Smooth muscle cell (in vitro differentiated cells): ENCODE results near the gene FUT7. TPM values are rescaled to one million over a fixed set of nuclear protein-coding genes. Genes with fewer than 3 reads are reported as not detected.

Experiments used
- DNase-seq: peaks from one replicate; lab custom pipeline; 2025; ENCODE audit not compliant: unreplicated experiment; lab: John Stamatoyannopoulos, UW
- H2AFZ ChIP-seq: fragments of 200-600 bp; sonication (generic); 2 replicates; pipeline ENCODE4 v1.6.0; 2016; ENCODE audit warnings: antibody characterized with exemption, low read depth, mild to moderate bottlenecking
- H3F3A ChIP-seq: fragments of 200-600 bp; sonication (generic); 2 replicates; pipeline ENCODE4 v1.6.0; 2017; ENCODE audit warnings: antibody characterized with exemption, low read depth
- H3K27ac ChIP-seq: fragments of 200-600 bp; sonication (generic); 2 replicates; pipeline ENCODE4 v1.5.1; 2016; ENCODE audit warnings: low read depth, mild to moderate bottlenecking
- H3K27me3 ChIP-seq: fragments of 200-600 bp; sonication (generic); 2 replicates; pipeline ENCODE4 v1.6.1; 2016; ENCODE audit warnings: low read depth, mild to moderate bottlenecking
- H3K36me3 ChIP-seq: fragments of 200-600 bp; sonication (generic); 2 replicates; pipeline ENCODE4 v1.5.1; 2016; ENCODE audit warnings: low read depth
- H3K4me1 ChIP-seq: fragments of 200-600 bp; sonication (generic); 2 replicates; pipeline ENCODE4 v1.5.1; 2016; ENCODE audit warnings: low read depth
- H3K4me2 ChIP-seq: fragments of 200-600 bp; sonication (generic); 2 replicates; pipeline ENCODE4 v1.6.0; 2016; ENCODE audit warnings: mild to moderate bottlenecking
- H3K4me3 ChIP-seq: fragments of 200-600 bp; sonication (generic); 2 replicates; pipeline ENCODE4 v1.5.1; 2016; ENCODE audit warnings: mild to moderate bottlenecking
- H3K79me2 ChIP-seq: fragments of 200-600 bp; sonication (generic); 2 replicates; pipeline ENCODE4 v1.6.0; 2016; ENCODE audit warnings: low read depth, mild to moderate bottlenecking
- H3K9ac ChIP-seq: fragments of 200-600 bp; sonication (generic); 2 replicates; pipeline ENCODE4 v1.6.0; 2016; ENCODE audit warnings: low read depth
- H3K9me3 ChIP-seq: fragments of 200-600 bp; sonication (generic); replicated peaks from 2 replicates; pipeline ENCODE4 v1.5.1; 2016; ENCODE audit warnings: low read depth
- H4K20me1 ChIP-seq: fragments of 200-600 bp; sonication (generic); 2 replicates; pipeline ENCODE4 v1.6.0; 2016; ENCODE audit warnings: low read depth
- CTCF ChIP-seq: fragments of 200-600 bp; sonication (generic); IDR thresholded peaks from 2 replicates; pipeline ENCODE4 v1.5.1; 2017; ENCODE audit warnings: borderline replicate concordance, mild to moderate bottlenecking, antibody characterized with exemption; ENCODE audit not compliant: insufficient read depth, poor library complexity, severe bottlenecking
- whole genome bisulfite sequencing: methylation state at CpG from one replicate; pipeline ENCODE4 v1.1.7; 2016; ENCODE audit warnings: low lambda C conversion rate; 5-methylcytosine and 5-hydroxymethylcytosine counted together
- polyA plus RNA-seq: library from polyadenylated mRNA; unstranded; fragments of >200 nt; fragmentation: Nextera tagmentation; extraction: Ambion mirVana; gene quantifications from 2 replicates; pipeline ENCODE4 v1.2.1, GENCODE V29; 2016
- total RNA-seq: library from RNA; depleted of rRNA; stranded (reverse); fragments of >200 nt; gene quantifications from 2 replicates; pipeline ENCODE4 v1.2.3, GENCODE V29; 2014

FUT7 gene
- total and polyA plus RNA-seq, 2 experiments from 2014 or later: not detected

GRCh38 chr9:137049544-137050449, 17.9 kb upstream of the FUT7 start:
- peak; percentile 13 for DNase-seq
- H3K4me3 ChIP-seq: no peak overlapping the region

GRCh38 chr9:137048655-137049543, 17.0 kb upstream of the FUT7 start:
- WGBS: 69% methylated on average over 49 of the region's 72 CpGs
- DNase-seq: no peak
- TF ChIP-seq CTCF: no peak

More at GRCh38 chr9:137049544-137050449, 17.9 kb upstream of the FUT7 start:
- peaks cover 21% of the 10 kb centered on the region for H3K4me1 ChIP-seq
- H4K20me1 ChIP-seq: peaks cover 4% of the 10 kb centered on the region
- no peak overlapping the region for H3K9ac ChIP-seq
- H3K36me3 ChIP-seq: no peaks in the 10 kb centered on the region
- H3F3A ChIP-seq: no peaks in the 10 kb centered on the region
- no peaks in the 10 kb centered on the region for H3K9me3 ChIP-seq
- no peak overlapping the region for H3K27ac ChIP-seq
- no peaks in the 10 kb centered on the region for H3K79me2 ChIP-seq
- WGBS: 53% methylated on average over 33 of the region's 38 CpGs
- H3K27me3 ChIP-seq: peaks cover 80% of the 10 kb centered on the region
- TF ChIP-seq CTCF: peak; percentile 37
- H2AFZ ChIP-seq: no peak overlapping the region
- H3K4me2 ChIP-seq: no peak overlapping the region

GRCh38 chr9:137046088-137046787, 14.3 kb upstream of the FUT7 start, which contains the start of gene NPDC1:
NPDC1 (minus strand) TSS chr9:137046177; CDS start chr9:137045989, 188 bp downstream.
- H3K9ac ChIP-seq: no peak within 1 kb of the TSS

More at GRCh38 chr9:137048655-137049543, 17.0 kb upstream of the FUT7 start:
- Histone ChIP-seq H3K27me3 (peaks cover 79% of the 10 kb centered on the region), H3K4me2 (no peak overlapping the region), H3K4me3 (no peak overlapping the region), H3K9ac (no peak overlapping the region), H3K36me3 (no peaks in the 10 kb centered on the region), H3K4me1 (peaks cover 17% of the 10 kb centered on the region), H3K27ac (no peak overlapping the region), H3K79me2 (no peaks in the 10 kb centered on the region), H3K9me3 (no peaks in the 10 kb centered on the region), H4K20me1 (peaks cover 12% of the 10 kb centered on the region), H3F3A (no peaks in the 10 kb centered on the region), H2AFZ (no peak overlapping the region)

More at GRCh38 chr9:137046088-137046787, 14.3 kb upstream of the FUT7 start, which contains the start of gene NPDC1:
- TF ChIP-seq CTCF: peak; percentile 80
- Histone ChIP-seq H3K79me2 (no peaks in the 10 kb centered on the region), H3K27me3 (peaks cover 55% of the 10 kb centered on the region), H3K4me1 (peaks cover 12% of the 10 kb centered on the region), H4K20me1 (peaks cover 12% of the 10 kb centered on the region), H3F3A (no peaks in the 10 kb centered on the region), H3K4me3 (peak within 1 kb of the TSS; percentile 61), H3K4me2 (peak within 1 kb of the TSS; percentile 94), H3K27ac (no peak within 1 kb of the TSS), H3K9me3 (no peaks in the 10 kb centered on the region), H3K36me3 (no peaks in the 10 kb centered on the region), H2AFZ (peak within 1 kb of the TSS; percentile 77)
- peak; percentile 40 for DNase-seq
- under 1% methylated on average over 36 of the region's 57 CpGs for WGBS
